IMR-90 (cell line): ENCODE data around the gene LRP11. TPM values are rescaled to one million over a fixed set of nuclear protein-coding genes. Genes with fewer than 3 reads are reported as not detected.

Experiments
- ATAC-seq: fragments of 200-7000 bp; cut with Tn5 transposase; 2 replicates; pipeline ENCODE4 v1.9.1; 2020; ENCODE audit warnings: low read depth, mild to moderate bottlenecking, moderate library complexity
- BruUV-seq: library from RNA; stranded (reverse); fragments of 400-500 nt; replicated peaks from 2 replicates; lab custom pipeline; 2021; lab: Mats Ljungman, UMichigan
- CTCF ChIA-PET: fragments of 300-600 bp; formaldehyde crosslinking; extraction: SDS; loops from one replicate; lab custom pipeline; 2021; ENCODE audit warnings: antibody characterized with exemption; lab: Yijun Ruan, JAX
- POLR2A ChIA-PET: fragments of 300-600 bp; sonication (Branson Sonifier 250); formaldehyde crosslinking; loops from one replicate; lab custom pipeline; 2022; ENCODE audit warnings: antibody characterized with exemption; ENCODE audit not compliant: unreplicated experiment; lab: Charles Lee
- DNase-seq: peaks from one replicate; pipeline ENCODE4 v3.0.0; 2013
- H2AFZ ChIP-seq: replicated peaks from 2 replicates; pipeline ENCODE3; 2013; ENCODE audit warnings: low read length, mild to moderate bottlenecking; ENCODE audit not compliant: poor library complexity
- H2AK5ac ChIP-seq: 2 replicates; pipeline ENCODE4 v1.6.1; 2013; ENCODE audit warnings: low read depth, low read length, inconsistent platforms
- H2AK9ac ChIP-seq: replicated peaks from 2 replicates; pipeline ENCODE3; 2013; ENCODE audit warnings: mild to moderate bottlenecking, low read depth, low read length, moderate library complexity; ENCODE audit not compliant: poor library complexity
- H2BK120ac ChIP-seq: 2 replicates; pipeline ENCODE4 v1.6.1; 2013; ENCODE audit warnings: low read depth, low read length, inconsistent platforms
- H2BK15ac ChIP-seq: 3 replicates; pipeline ENCODE4 v1.6.1; 2013; ENCODE audit warnings: low read depth, low read length, inconsistent platforms
- H2BK20ac ChIP-seq: 2 replicates; pipeline ENCODE4 v1.6.1; 2013; ENCODE audit warnings: low read depth, mild to moderate bottlenecking, inconsistent platforms, low read length, moderate library complexity
- H2BK5ac ChIP-seq: 2 replicates; pipeline ENCODE4 v1.6.1; 2013; ENCODE audit warnings: mild to moderate bottlenecking, low read depth, low read length, inconsistent platforms; ENCODE audit not compliant: poor library complexity, severe bottlenecking
- H3K14ac ChIP-seq: replicated peaks from 2 replicates; pipeline ENCODE4 v1.6.1; 2013; ENCODE audit warnings: low read depth, low read length, inconsistent platforms
- H3K18ac ChIP-seq: 2 replicates; pipeline ENCODE4 v1.6.1; 2013; ENCODE audit warnings: low read depth, low read length, control low read depth
- H3K23ac ChIP-seq: 2 replicates; pipeline ENCODE4 v1.6.1; 2013; ENCODE audit warnings: low read depth, low read length, inconsistent platforms
- H3K27ac ChIP-seq: 2 replicates; pipeline ENCODE4 v1.5.1; 2013; ENCODE audit warnings: mild to moderate bottlenecking, control low read depth, low read length; ENCODE audit not compliant: insufficient read depth
- H3K27me3 ChIP-seq: 2 replicates; pipeline ENCODE4 v1.6.1; 2013; ENCODE audit warnings: low read length; ENCODE audit not compliant: control insufficient read depth, insufficient read depth
- H3K36me3 ChIP-seq: 2 replicates; pipeline ENCODE4 v1.6.1; 2013; ENCODE audit warnings: low read length, mixed read lengths; ENCODE audit not compliant: control insufficient read depth, insufficient read depth
- H3K4ac ChIP-seq: 2 replicates; pipeline ENCODE4 v1.6.1; 2013; ENCODE audit warnings: low read depth, low read length, inconsistent platforms
- H3K4me1 ChIP-seq: 2 replicates; pipeline ENCODE4 v1.6.1; 2013; ENCODE audit warnings: low read length, mixed read lengths; ENCODE audit not compliant: control insufficient read depth, insufficient read depth
- H3K4me2 ChIP-seq: 2 replicates; pipeline ENCODE4 v1.6.1; 2013; ENCODE audit warnings: low read depth, mild to moderate bottlenecking, control low read depth, low read length, moderate library complexity
- H3K4me3 ChIP-seq: 2 replicates; pipeline ENCODE4 v1.5.1; 2013; ENCODE audit warnings: low read depth, mild to moderate bottlenecking, control low read depth, low read length, moderate library complexity; ENCODE audit not compliant: insufficient read depth
- H3K56ac ChIP-seq: 2 replicates; pipeline ENCODE4 v1.6.1; 2013; ENCODE audit warnings: low read length, inconsistent platforms; ENCODE audit not compliant: insufficient read depth; ENCODE audit errors: extremely low read depth
- H3K79me1 ChIP-seq, 2 experiments: 2 replicates each; pipeline ENCODE4 v1.6.1; 2013; ENCODE audit warnings: low read length in 2 of 2, inconsistent platforms in 1 of 2, low read depth in 1 of 2
- H3K9ac ChIP-seq: 2 replicates; pipeline ENCODE4 v1.6.1; 2013; ENCODE audit warnings: low read depth, low read length, control low read depth
- H3K9me1 ChIP-seq: 2 replicates; pipeline ENCODE4 v1.6.1; 2013; ENCODE audit warnings: low read length, inconsistent platforms; ENCODE audit not compliant: insufficient read depth
- H3K9me3 ChIP-seq: 2 replicates; pipeline ENCODE4 v1.6.1; 2013; ENCODE audit warnings: low read length; ENCODE audit not compliant: control insufficient read depth, insufficient read depth
- H4K20me1 ChIP-seq: 2 replicates; pipeline ENCODE4 v1.6.1; 2013; ENCODE audit warnings: low read length, inconsistent platforms; ENCODE audit not compliant: insufficient read depth
- H4K5ac ChIP-seq: 2 replicates; pipeline ENCODE4 v1.6.1; 2013; ENCODE audit warnings: mild to moderate bottlenecking, low read depth, low read length, control low read depth
- H4K8ac ChIP-seq, 2 experiments: 2 replicates each; pipeline ENCODE4 v1.6.1; 2013; ENCODE audit warnings: low read depth in 2 of 2, low read length in 2 of 2, control low read depth in 1 of 2, inconsistent platforms in 1 of 2
- H4K91ac ChIP-seq: 2 replicates; pipeline ENCODE4 v1.6.1; 2013; ENCODE audit warnings: low read depth, low read length, inconsistent platforms; ENCODE audit not compliant: insufficient read depth
- BHLHE40 ChIP-seq: fragments of 150-350 bp; IDR thresholded peaks from 2 replicates; pipeline ENCODE4 v1.6.1; 2016; ENCODE audit warnings: mild to moderate bottlenecking, low read depth, low read length
- MAFK ChIP-seq: IDR thresholded peaks from 2 replicates; pipeline ENCODE4 v1.6.1; 2012; ENCODE audit warnings: low read depth, low read length, improper control_type of control experiment
- MAZ ChIP-seq: IDR thresholded peaks from 2 replicates; pipeline ENCODE4 v1.6.1; 2012; ENCODE audit warnings: low read depth, mild to moderate bottlenecking, low read length, improper control_type of control experiment, moderate library complexity, borderline replicate concordance
- RAD21 ChIP-seq: IDR thresholded peaks from 2 replicates; pipeline ENCODE4 v1.6.1; 2012; ENCODE audit warnings: low read length, improper control_type of control experiment
- WGBS, 2 experiments: methylation state at CpG; one replicate each; pipeline versions ENCODE4 v1.1.5 to v1.1.7; 2013; ENCODE audit warnings: missing lambda C conversion rate in 2 of 2; ENCODE audit not compliant: insufficient read length in 1 of 2; ENCODE audit errors: extremely low coverage in 2 of 2; 5-methylcytosine and 5-hydroxymethylcytosine counted together
- dilution Hi-C: fragments of 300-500 bp; cut with HindIII; formaldehyde crosslinking; loops from one replicate; pipeline ENCODE4 v1.14.3; 2018; ENCODE audit warnings: low sequenced_read_pairs; ENCODE audit not compliant: unreplicated experiment
- in situ Hi-C: fragments of 300-500 bp; cut with MboI; formaldehyde crosslinking; loops from 3 replicates; pipeline ENCODE4 v1.14.3; 2019; ENCODE audit warnings: low sequenced_read_pairs, inconsistent platforms, mixed read lengths
- intact Hi-C: fragments of 100-400 bp; cut with micrococcal nuclease; formaldehyde crosslinking; loops from 2 replicates; pipeline ENCODE4 v1.10.0; 2022
- polyA plus RNA-seq, 3 experiments: library from polyadenylated mRNA; depleted of rRNA; stranded (reverse); fragments of >200 nt; gene quantifications; 2 replicates each; pipeline ENCODE4 v1.2.3, GENCODE V29; 2012; ENCODE audit warnings: low replicate concordance in 1 of 3
- total RNA-seq: library from RNA; depleted of rRNA; stranded (reverse); fragments of >200 nt; gene quantifications from 2 replicates; pipeline ENCODE4 v1.2.3, GENCODE V29; 2012
- TF ChIP-seq, protein P1 (sequence below): fragments of 150-350 bp; IDR thresholded peaks from 2 replicates; pipeline ENCODE4 v1.6.1; 2016; ENCODE audit warnings: low read depth, mild to moderate bottlenecking, low read length, moderate library complexity, borderline replicate concordance

The LRP11 gene
- total and polyA plus RNA-seq, 2 of the 4 experiments (the other 2 are of a cell fraction), result 48.8 to 63.8 TPM

DNA sequence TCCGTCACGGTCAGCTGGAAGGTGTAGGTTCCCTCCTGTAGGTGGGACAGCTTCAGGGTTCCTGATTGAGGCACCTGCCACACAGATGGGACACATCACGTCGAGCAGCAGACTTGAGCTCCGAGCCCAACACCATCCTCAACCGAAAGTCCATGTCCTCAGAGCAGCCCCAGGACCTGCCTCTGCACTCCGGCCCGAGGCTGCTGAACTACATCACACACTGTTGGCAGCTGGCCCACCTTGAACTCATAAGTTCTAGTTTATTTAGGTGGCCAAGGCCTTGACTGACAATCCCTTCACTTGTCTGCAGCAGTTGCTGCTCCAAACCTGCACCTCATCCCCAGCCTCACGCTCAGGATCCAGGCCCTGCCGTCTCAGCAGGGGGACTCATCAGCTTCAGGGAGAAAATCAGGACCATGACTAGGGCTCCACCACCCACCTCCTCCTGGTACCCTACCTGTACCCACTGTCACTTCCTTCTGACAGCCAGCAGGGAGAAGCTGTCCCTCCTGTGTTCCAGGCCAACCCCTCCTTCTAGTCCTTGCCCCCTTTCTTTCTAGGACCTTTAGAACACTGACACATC, 21.0 kb downstream of the LRP11 start (continued):
- no peak for TF ChIP-seq BHLHE40

DNA sequence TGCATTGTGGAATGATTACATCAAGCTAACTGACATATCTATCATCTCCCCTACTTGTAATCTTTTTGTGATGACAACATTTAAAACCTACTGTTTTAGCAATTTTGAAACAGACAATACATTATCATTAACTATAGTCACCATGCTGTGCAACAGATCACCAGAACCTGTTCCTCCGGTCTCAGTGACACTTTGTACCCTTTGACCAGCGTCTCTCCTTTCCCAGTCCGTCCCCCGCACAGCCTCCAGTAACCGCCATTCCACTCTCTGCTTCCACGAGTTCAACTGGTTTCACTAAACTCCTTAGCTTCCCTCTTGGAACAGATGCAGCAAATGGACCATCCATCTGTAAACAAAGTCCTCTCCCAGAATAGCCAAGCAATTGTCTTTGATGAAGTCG, 21.8 kb downstream of the LRP11 start:
- 0 out of 2 replicates have a peak overlapping the region, but pooled peaks have one; percentile 18 for H2BK20ac ChIP-seq
- CTCF ChIA-PET, result no interaction called here
- no peak overlapping the region for H2AK9ac ChIP-seq
- H3K56ac ChIP-seq, result no peak overlapping the region; the same call in 1 of the 2 replicates
- TF ChIP-seq MAZ, result no peak
- no peak for TF ChIP-seq MAFK
- TF ChIP-seq, protein P1, sequence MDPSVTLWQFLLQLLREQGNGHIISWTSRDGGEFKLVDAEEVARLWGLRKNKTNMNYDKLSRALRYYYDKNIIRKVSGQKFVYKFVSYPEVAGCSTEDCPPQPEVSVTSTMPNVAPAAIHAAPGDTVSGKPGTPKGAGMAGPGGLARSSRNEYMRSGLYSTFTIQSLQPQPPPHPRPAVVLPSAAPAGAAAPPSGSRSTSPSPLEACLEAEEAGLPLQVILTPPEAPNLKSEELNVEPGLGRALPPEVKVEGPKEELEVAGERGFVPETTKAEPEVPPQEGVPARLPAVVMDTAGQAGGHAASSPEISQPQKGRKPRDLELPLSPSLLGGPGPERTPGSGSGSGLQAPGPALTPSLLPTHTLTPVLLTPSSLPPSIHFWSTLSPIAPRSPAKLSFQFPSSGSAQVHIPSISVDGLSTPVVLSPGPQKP, result no peak
- TF ChIP-seq BHLHE40, result no peak
- no peak for TF ChIP-seq RAD21
- POLR2A ChIA-PET, result no interaction called here
- H2BK15ac ChIP-seq, result peak overlapping the region; percentile 76; the same call in 2 of the 3 replicates
- H3K36me3 ChIP-seq, result peaks cover 13% of the 10 kb centered on the region
- dilution Hi-C loops, result no loop called here
- H3K9me1 ChIP-seq, result peaks cover 27% of the 10 kb centered on the region
- H2BK120ac ChIP-seq, result 0 out of 2 replicates have a peak overlapping the region, but pooled peaks have one; percentile 21
- H2BK5ac ChIP-seq, result no peak overlapping the region
- H4K91ac ChIP-seq, result peak overlapping the region; percentile 78
- peaks cover 11% of the 10 kb centered on the region for H4K20me1 ChIP-seq
- H3K18ac ChIP-seq, result no peak overlapping the region
- H2AK5ac ChIP-seq, result peak overlapping the region; percentile 91
- BruUV-seq, result no TSS peak
- no peaks in the 10 kb centered on the region for H3K9me3 ChIP-seq
- no peak overlapping the region for H2AFZ ChIP-seq
- peak overlapping the region; percentile 77 for H3K4ac ChIP-seq
- 100% methylated on average over 1 of the region's 7 CpGs; no CpG with 5 or more reads in 1 of the 2 experiments for WGBS, 2 experiments
- ATAC-seq, result no peak
- peaks cover 25 to 59% of the 10 kb centered on the region in 2 experiments for H3K79me1 ChIP-seq
- in situ Hi-C loops, result loop anchor here (25.0 kb wide), 1 partner anchor 1220 kb away; no protein-coding TSS in a partner anchor
- H3K4me3 ChIP-seq, result no peak overlapping the region
- no peak overlapping the region for H3K23ac ChIP-seq
- intact Hi-C loops, result no loop called here
- no peak overlapping the region for H4K5ac ChIP-seq
- H3K4me2 ChIP-seq, result no peak overlapping the region
- H3K14ac ChIP-seq, result no peak overlapping the region; the same call in 1 of the 2 replicates
- DNase-seq, result no peak
- no peaks in the 10 kb centered on the region for H3K27me3 ChIP-seq
- no peak overlapping the region for H3K9ac ChIP-seq
- H4K8ac ChIP-seq, result no peak overlapping the region
- H3K27ac ChIP-seq, result no peak overlapping the region
- peaks cover 31% of the 10 kb centered on the region for H3K4me1 ChIP-seq
